GM20431 (cell line): ENCODE measurements around the gene ARRDC4.
"Not testable (repeated sequence)": the region's sequence is repeated elsewhere in the genome, so short reads cannot be mapped to it uniquely, and the experiment has no call there.

Source experiments
- in situ Hi-C: fragments of 300-500 bp; cut with MseI, MboI; formaldehyde crosslinking; loops from one replicate; pipeline ENCODE4 v1.15.0; 2020; ENCODE audit warnings: low sequenced_read_pairs; ENCODE audit not compliant: unreplicated experiment

Gene ARRDC4

GRCh38 chr15:97962263-97962662 lies 1.8 kb downstream of the ARRDC4 start:
- in situ Hi-C loops: no loop called here

- in situ Hi-C loops: no loop called here
Measured at GRCh38 chr15:97963779-97964178, 3.3 kb downstream of the ARRDC4 start.

DNA sequence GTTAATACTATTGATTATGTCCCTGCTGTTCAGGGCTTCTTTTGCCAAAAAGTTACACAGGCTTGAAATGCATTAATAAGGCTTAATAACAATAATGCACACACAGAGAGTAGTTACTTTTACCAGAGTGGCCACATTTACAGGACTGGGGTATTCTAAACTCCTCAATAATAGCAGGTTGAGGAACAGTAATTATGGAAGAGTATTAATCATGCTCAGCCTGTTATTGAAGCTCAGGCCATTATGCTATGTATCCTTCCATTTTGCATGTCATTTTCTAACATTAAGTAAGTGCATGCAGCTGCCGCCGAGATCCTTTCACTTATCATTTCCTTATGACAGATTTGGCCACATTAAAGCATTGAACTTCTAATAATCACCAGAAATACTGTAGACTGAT lies 5.7 kb downstream of the ARRDC4 start:
- in situ Hi-C loops: no loop called here

GRCh38 chr15:97966924-97967620 lies 6.6 kb downstream of the ARRDC4 start:
- in situ Hi-C loops: no loop called here

DNA sequence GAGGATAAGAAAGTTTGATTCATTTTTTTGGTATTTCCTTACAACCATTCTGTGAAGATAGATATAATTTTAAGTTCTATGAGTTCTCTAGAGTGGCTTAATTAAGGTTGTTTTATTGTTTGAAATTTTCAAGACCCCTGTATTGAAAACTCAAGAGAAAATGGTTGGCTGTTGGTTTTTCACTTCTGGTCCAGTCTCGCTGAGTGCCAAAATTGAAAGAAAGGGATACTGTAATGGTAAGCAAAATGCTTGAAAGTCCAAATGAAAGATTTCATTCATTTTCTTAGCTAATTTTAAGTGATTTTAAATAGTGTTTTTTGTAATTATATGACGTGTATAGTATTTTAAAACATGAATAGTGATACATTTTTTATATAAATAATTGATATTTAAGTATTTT lies 7.4 kb downstream of the ARRDC4 start:
- in situ Hi-C loops: no loop called here

DNA sequence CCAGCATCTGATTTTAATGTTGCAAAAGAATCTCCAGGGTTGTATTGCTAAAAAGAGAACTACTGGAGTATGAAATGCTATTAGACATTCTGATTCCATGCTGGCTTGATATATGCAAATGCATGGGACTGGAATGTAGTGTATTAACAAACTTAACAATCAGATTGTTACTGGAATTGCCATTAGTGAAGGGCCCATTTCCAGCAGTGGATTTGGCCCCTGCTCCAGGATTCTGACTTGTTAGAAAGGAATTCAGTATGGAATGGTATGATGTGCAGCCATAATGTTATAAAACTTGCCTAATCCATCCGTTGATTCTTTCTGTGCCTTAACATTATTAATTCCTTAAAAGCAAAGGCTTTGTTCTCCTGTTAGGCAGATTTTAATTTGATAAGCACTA lies 7.9 kb downstream of the ARRDC4 start:
- in situ Hi-C loops: no loop called here

GRCh38 chr15:97972366-97972765 lies 11.9 kb downstream of the ARRDC4 start:
- in situ Hi-C loops: no loop called here

- in situ Hi-C loops: no loop called here
Measured at GRCh38 chr15:97976129-97976528, 15.6 kb downstream of the ARRDC4 start.

- in situ Hi-C loops: no loop called here
Measured at GRCh38 chr15:97976766-97977503, 16.4 kb downstream of the ARRDC4 start.

DNA sequence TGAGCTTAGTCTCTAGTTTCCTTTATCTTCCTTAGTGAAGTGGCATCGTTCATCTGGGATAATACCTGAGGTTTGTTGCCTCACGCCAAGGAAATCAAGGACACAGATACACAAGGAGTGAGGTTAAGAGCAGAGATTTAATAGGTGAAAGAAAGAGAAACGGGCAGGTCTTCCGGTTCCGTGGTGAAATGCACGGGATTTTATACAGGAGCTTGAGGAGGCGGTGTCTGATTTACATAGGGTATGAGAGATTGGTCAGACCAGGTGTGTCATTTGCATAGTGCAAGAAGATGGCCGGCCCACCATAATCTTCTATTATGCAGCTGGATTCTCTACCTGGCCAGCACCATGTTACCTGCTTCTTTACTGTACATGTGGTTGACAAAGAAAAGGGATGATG lies 17.2 kb downstream of the ARRDC4 start:
- in situ Hi-C loops: no loop called here

DNA sequence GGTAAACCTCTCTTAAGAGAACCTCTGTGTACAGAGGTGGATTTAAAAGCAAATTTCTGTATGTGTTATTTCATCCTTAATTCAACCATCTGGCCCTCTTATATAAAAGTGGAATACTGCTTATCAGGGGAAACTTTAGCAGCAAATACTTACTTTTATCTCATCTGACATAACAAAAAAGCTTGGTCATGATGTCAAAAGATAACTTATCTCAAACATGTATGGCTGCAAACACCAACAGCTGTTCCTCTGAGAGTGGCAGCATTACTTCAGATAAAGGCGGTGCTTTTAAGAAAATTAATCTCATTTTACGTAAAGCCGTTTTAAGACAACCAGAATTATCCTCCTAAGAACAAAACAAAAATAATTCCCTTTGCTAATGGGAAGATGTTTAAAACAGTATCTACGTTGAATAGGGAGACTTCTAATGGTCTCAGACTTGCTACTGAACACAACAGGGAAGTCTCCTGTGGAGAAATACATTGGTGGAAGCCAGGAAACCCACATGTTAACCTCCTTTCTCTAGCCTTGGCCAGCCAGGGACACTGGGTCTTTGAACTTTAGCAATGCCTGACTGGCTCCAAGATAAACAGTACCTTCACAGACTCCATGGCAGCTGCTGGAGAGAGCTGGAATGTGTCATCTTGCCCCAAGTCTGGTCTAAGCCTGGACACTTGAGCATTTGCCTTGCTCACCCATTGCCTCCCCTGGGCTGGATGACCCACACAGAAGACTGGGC lies 18.1 kb downstream of the ARRDC4 start:
- in situ Hi-C loops: no loop called here

- in situ Hi-C loops: no loop called here
Measured at GRCh38 chr15:97979140-97979520, 18.6 kb downstream of the ARRDC4 start.

DNA sequence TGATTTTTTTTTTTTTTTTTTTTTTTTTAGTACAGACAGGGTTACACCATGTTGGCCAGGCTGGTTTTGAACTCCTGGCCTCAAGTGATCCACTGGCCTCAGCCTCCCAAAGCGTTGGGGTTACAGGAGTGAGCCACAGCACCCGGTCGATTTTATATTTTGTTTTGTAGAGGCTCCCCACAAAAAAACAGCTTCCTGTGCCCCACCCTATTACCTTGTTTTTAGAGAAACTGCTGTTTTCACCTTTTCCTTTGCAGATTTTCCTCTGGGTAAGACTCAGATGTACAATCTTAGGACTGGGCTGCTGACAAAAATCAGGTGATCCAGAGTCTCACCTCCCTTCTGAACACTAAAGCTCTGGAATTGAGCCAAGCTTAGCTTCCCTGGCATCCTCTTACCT lies 20.6 kb downstream of the ARRDC4 start:
- in situ Hi-C loops: no loop called here

DNA sequence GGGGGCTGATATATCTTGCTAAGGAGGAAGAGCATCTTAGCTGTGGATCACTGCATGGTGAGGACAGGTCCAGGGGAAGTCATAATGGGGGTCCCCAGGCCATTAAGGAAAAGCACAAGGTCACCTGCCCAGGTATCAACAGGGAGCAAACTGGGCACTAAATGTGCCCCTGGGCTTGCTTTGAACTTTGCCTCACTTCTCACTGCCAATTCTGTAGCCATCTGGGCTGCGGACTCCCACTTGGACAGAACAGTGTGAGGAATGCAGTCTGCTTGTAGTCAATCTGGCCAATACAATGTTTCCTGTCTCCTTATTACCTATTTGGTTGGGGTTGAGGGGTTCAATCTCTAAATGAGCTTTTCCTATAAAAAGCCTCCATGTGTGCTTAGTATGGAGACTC lies 21.3 kb downstream of the ARRDC4 start:
- in situ Hi-C loops: no loop called here

DNA sequence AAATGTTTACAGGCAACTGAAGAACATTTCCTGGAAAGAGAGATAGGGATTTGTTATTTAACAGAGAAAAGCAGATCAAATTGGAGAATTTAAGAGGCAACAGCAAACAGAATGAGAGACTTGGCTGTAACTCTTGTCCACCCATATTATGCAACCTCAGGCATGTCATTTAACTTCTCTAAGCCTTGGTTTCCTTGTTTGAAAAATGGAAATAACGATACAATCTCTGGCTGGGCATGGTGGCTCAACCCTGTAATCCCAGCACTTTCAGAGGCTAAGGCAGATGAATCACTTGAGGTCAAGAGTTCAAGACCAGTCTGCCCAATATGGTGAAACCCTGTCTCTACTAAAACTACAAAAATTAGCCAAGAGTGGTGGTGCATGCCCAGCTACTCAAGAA lies 23.7 kb downstream of the ARRDC4 start:
- in situ Hi-C loops: no loop called here

DNA sequence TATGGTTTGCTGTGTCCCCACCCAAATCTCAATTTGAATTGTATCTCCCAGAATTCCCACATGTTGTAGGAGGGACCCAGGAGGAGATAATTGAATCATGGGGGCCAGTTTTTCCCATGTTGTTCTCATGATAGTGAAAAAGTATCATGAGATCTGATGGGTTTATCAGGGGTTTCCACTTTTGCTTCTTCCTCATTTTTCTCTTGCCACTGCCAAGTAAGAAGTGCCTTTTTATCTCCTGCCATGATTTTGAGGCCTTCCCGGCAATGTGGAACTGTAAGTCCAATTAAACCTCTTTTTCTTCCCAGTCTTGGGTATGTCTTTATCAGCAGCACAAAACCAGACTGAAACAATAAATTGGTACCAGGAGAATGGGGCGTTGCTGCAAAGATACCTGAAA lies 25.5 kb downstream of the ARRDC4 start:
- in situ Hi-C loops: not testable (repeated sequence)

DNA sequence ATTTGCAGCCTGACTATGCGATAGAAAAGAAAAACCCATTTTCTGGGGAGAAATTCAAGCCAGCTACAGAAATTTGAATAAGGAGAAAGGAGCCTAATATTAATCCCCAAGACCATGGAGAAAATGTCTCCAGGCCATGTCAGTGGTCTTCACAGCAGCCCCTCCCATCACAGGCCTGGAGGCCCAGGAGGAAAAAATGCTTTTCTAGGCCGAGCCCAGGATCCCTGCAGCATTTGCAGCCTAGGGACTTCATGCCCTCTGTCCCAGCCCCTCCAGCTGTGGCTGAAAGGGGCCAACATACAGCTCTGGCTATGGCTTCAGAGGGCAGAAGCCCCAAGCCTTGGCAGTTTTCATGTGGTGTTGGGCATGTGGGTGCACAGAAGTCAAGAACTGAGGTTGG lies 26.3 kb downstream of the ARRDC4 start:
- in situ Hi-C loops: no loop called here

- in situ Hi-C loops: no loop called here
Measured at GRCh38 chr15:97989299-97989698, 28.8 kb downstream of the ARRDC4 start.

- in situ Hi-C loops: no loop called here
Measured at GRCh38 chr15:97991972-97992541, 31.6 kb downstream of the ARRDC4 start.

- in situ Hi-C loops: no loop called here
Measured at GRCh38 chr15:97992823-97993222, 32.3 kb downstream of the ARRDC4 start.

GRCh38 chr15:97993310-97993738 lies 32.8 kb downstream of the ARRDC4 start:
- in situ Hi-C loops: no loop called here
